GM12878 (cell line): ENCODE data around the gene B3GALNT2. TPM values are rescaled to one million over a fixed set of nuclear protein-coding genes. Genes with fewer than 3 reads are reported as not detected.

Experiments
- ATAC-seq: fragments of 200-7000 bp; cut with Tn5 transposase; 3 replicates; pipeline ENCODE4 v1.9.1; 2020; ENCODE audit warnings: mild to moderate bottlenecking, moderate library complexity
- BruUV-seq: library from RNA; stranded (reverse); fragments of 400-500 nt; replicated peaks from 2 replicates; lab custom pipeline; 2021; lab: Mats Ljungman, UMichigan
- CTCF ChIA-PET: fragments of 300-600 bp; sonication (Branson Sonifier 250); formaldehyde crosslinking; extraction: SDS; loops from one replicate; lab custom pipeline; 2021; ENCODE audit warnings: inconsistent platforms; lab: Yijun Ruan, JAX
- POLR2A ChIA-PET: fragments of 350-600 bp; formaldehyde crosslinking; extraction: SDS; loops from one replicate; lab custom pipeline; 2021; ENCODE audit warnings: inconsistent platforms; lab: Charles Lee
- RAD21 ChIA-PET: fragments of 300-600 bp; sonication (Branson Sonifier 250); formaldehyde crosslinking; loops from one replicate; lab custom pipeline; 2023; ENCODE audit warnings: antibody characterized with exemption; ENCODE audit not compliant: unreplicated experiment; lab: Charles Lee
- SMC1A ChIA-PET: fragments of 300-600 bp; sonication (Branson Sonifier 250); formaldehyde crosslinking; loops from one replicate; lab custom pipeline; 2023; ENCODE audit not compliant: unreplicated experiment, uncharacterized antibody; lab: Charles Lee
- DNase-seq: peaks from one replicate; pipeline ENCODE4 v3.0.0-alpha.2; 2011; ENCODE audit warnings: low read depth, low spot score
- FAIRE-seq: peaks from 3 replicates; lab custom pipeline; 2011; peaks lifted over from hg19 to GRCh38; lab: Jason Lieb, UNC
- H2AFZ ChIP-seq: 2 replicates; pipeline ENCODE4 v1.6.0; 2011; ENCODE audit warnings: low read depth, low read length, control low read depth; ENCODE audit not compliant: control insufficient read depth
- H3K27ac ChIP-seq: 2 replicates; pipeline ENCODE4 v1.5.1; 2011; ENCODE audit warnings: control low read depth; ENCODE audit not compliant: control insufficient read depth, insufficient read depth
- H3K27me3 ChIP-seq, 2 experiments: replicated peaks in 1 of 2; 2 replicates each; pipeline versions ENCODE4 v1.6.0 to v1.6.1; 2011; ENCODE audit warnings: low read length in 1 of 2; ENCODE audit not compliant: control insufficient read depth in 2 of 2, insufficient read depth in 2 of 2
- H3K36me3 ChIP-seq, 2 experiments: 2 replicates each; pipeline ENCODE4 v1.5.1; 2011; ENCODE audit warnings: low read length in 1 of 2; ENCODE audit not compliant: control insufficient read depth in 2 of 2, insufficient read depth in 2 of 2
- H3K4me1 ChIP-seq: 2 replicates; pipeline ENCODE4 v1.6.1; 2011; ENCODE audit warnings: mild to moderate bottlenecking, low read length, moderate library complexity, mixed read lengths; ENCODE audit not compliant: control insufficient read depth, insufficient read depth
- H3K4me2 ChIP-seq: 2 replicates; pipeline ENCODE4 v1.6.0; 2011; ENCODE audit warnings: control low read depth; ENCODE audit not compliant: control insufficient read depth, insufficient read depth
- H3K4me3 ChIP-seq: fragments of 200-600 bp; sonication (generic); 2 replicates; pipeline ENCODE4 v1.5.1; 2016
- H3K79me2 ChIP-seq: 2 replicates; pipeline ENCODE4 v1.6.0; 2011; ENCODE audit warnings: low read length; ENCODE audit not compliant: control insufficient read depth, insufficient read depth
- H3K9ac ChIP-seq: 2 replicates; pipeline ENCODE4 v1.8.0; 2011; ENCODE audit warnings: low read length, control low read depth, mixed read lengths; ENCODE audit not compliant: control insufficient read depth, insufficient read depth
- H3K9me3 ChIP-seq: replicated peaks from 3 replicates; pipeline ENCODE4 v1.5.1; 2011; ENCODE audit warnings: mild to moderate bottlenecking, low read length; ENCODE audit not compliant: control insufficient read depth, insufficient read depth
- H4K20me1 ChIP-seq: 2 replicates; pipeline ENCODE4 v1.6.0; 2011; ENCODE audit not compliant: control insufficient read depth, insufficient read depth
- CREM ChIP-seq: IDR thresholded peaks from 2 replicates; pipeline ENCODE4 v1.6.1; 2014; ENCODE audit warnings: antibody characterized with exemption, low read depth
- EZH2 ChIP-seq: IDR thresholded peaks from 2 replicates; pipeline ENCODE4 v1.6.1; 2012; ENCODE audit warnings: low read depth, mild to moderate bottlenecking, control low read depth, inconsistent platforms, low read length, borderline replicate concordance; ENCODE audit not compliant: control insufficient read depth
- GABPA ChIP-seq: IDR thresholded peaks from 2 replicates; pipeline ENCODE4 v1.6.1; 2014; ENCODE audit warnings: antibody characterized with exemption, low read depth, mild to moderate bottlenecking, inconsistent platforms
- GATAD2B ChIP-seq: fragments of 450-650 bp; conservative IDR thresholded peaks from 2 replicates; pipeline ENCODE4 v1.6.1; 2017; ENCODE audit warnings: low read depth, mild to moderate bottlenecking, moderate library complexity
- HCFC1 ChIP-seq: fragments of 150-350 bp; IDR thresholded peaks from 2 replicates; pipeline ENCODE4 v1.6.1; 2014; ENCODE audit warnings: low read length
- HDAC2 ChIP-seq: fragments of 200-600 bp; sonication (generic); IDR thresholded peaks from 2 replicates; pipeline ENCODE4 v1.6.1; 2017
- IRF4 ChIP-seq: IDR thresholded peaks from 2 replicates; pipeline ENCODE4 v1.6.1; 2011; ENCODE audit warnings: low read depth, low read length
- KDM1A ChIP-seq: fragments of 200-600 bp; sonication (generic); IDR thresholded peaks from 2 replicates; pipeline ENCODE4 v1.6.1; 2016; ENCODE audit warnings: borderline replicate concordance
- NFIC ChIP-seq: IDR thresholded peaks from 2 replicates; pipeline ENCODE4 v1.6.1; 2012; ENCODE audit warnings: low read depth, mild to moderate bottlenecking, inconsistent platforms, low read length, moderate library complexity
- NR2C1 ChIP-seq: fragments of 450-650 bp; IDR thresholded peaks from 2 replicates; pipeline ENCODE4 v1.6.1; 2017; ENCODE audit warnings: antibody characterized with exemption, mild to moderate bottlenecking, moderate library complexity
- POLR2A ChIP-seq: IDR thresholded peaks from 2 replicates; pipeline ENCODE4 v1.6.1; 2011; ENCODE audit warnings: low read depth, mild to moderate bottlenecking, low read length
- RELA ChIP-seq: fragments of 450-650 bp; IDR thresholded peaks from 2 replicates; pipeline ENCODE4 v1.8.0; 2014; ENCODE audit warnings: borderline replicate concordance; ENCODE audit not compliant: partially characterized antibody
- SUPT20H ChIP-seq: IDR thresholded peaks from 2 replicates; pipeline ENCODE4 v1.6.1; 2011; ENCODE audit warnings: low read depth, mild to moderate bottlenecking, low read length, moderate library complexity, borderline replicate concordance; ENCODE audit not compliant: control insufficient read depth
- YBX1 ChIP-seq: fragments of 450-650 bp; IDR thresholded peaks from 2 replicates; pipeline ENCODE4 v1.6.1; 2016; ENCODE audit warnings: antibody characterized with exemption
- YY1 ChIP-seq: IDR thresholded peaks from 2 replicates; pipeline ENCODE4 v1.6.1; 2011; ENCODE audit warnings: low read depth, mild to moderate bottlenecking, low read length
- ZNF384 ChIP-seq: IDR thresholded peaks from 2 replicates; pipeline ENCODE4 v1.6.1; 2012; ENCODE audit warnings: low read depth, mild to moderate bottlenecking, low read length, improper control_type of control experiment, borderline replicate concordance
- WGBS: methylation state at CpG from one replicate; pipeline ENCODE4 v1.1.6; 2016; ENCODE audit warnings: low lambda C conversion rate; ENCODE audit not compliant: insufficient replicate concordance, insufficient coverage; ENCODE audit errors: missing lambda C conversion rate; 5-methylcytosine and 5-hydroxymethylcytosine counted together
- in situ Hi-C: fragments of 300-500 bp; cut with MboI; formaldehyde crosslinking; loops from 9 replicates; pipeline ENCODE4 v1.14.3; 2018; ENCODE audit warnings: mixed read lengths
- intact Hi-C: fragments of 100-400 bp; cut with micrococcal nuclease; formaldehyde crosslinking; loops from one replicate; pipeline ENCODE4 v1.14.2; 2022; ENCODE audit not compliant: unreplicated experiment
- polyA plus RNA-seq, 11 experiments: library from polyadenylated mRNA; depleted of rRNA in 4 of 11; unstranded in 6 of 11; stranded (reverse) in 5 of 11; fragments of >200 nt; fragmentation: Nextera tagmentation in 4 of 11; fragmentation: Illumina TruSeq in 1 of 11; extraction: Ambion mirVana in 4 of 11; extraction: Trizol in 1 of 11; gene quantifications; 1 replicate in 1 of 11; 2 replicates in 10 of 11; pipeline versions ENCODE4 v1.2.1 to v1.2.3, GENCODE V29; 2011 to 2016; ENCODE audit warnings: inconsistent platforms in 2 of 11, missing spikeins in 2 of 11, low read depth in 1 of 11
- total RNA-seq, 4 experiments: library from RNA; depleted of rRNA in 3 of 4; stranded (reverse); fragments of >200 nt in 3 of 4; fragmentation: Illumina TruSeq in 1 of 4; extraction: Trizol in 1 of 4; gene quantifications; 2 replicates each; pipeline versions ENCODE4 v1.2.1 to v1.2.3, GENCODE V29; 2013 to 2021
- TF ChIP-seq, protein P1 (sequence below), 3 experiments: IDR thresholded peaks in 2 of 3; conservative IDR thresholded peaks in 1 of 3; 2 replicates each; pipeline ENCODE4 v1.5.1; 2011; ENCODE audit warnings: low read depth in 3 of 3, low read length in 3 of 3, mild to moderate bottlenecking in 3 of 3, control low read depth in 2 of 3, moderate library complexity in 2 of 3, inconsistent platforms in 1 of 3, mixed read lengths in 1 of 3; ENCODE audit not compliant: control insufficient read depth in 2 of 3, insufficient read depth in 1 of 3; ENCODE audit errors: extremely low read depth in 1 of 3
- TF ChIP-seq, protein P2 (sequence below): fragments of 450-650 bp; IDR thresholded peaks from 2 replicates; pipeline ENCODE4 v1.6.1; 2018; ENCODE audit warnings: borderline replicate concordance, mild to moderate bottlenecking; ENCODE audit not compliant: partially characterized antibody
- TF ChIP-seq, protein P3 (sequence below): fragments of 450-650 bp; formaldehyde crosslinking; IDR thresholded peaks from 2 replicates; pipeline ENCODE4 v1.4.0; 2022; ENCODE audit warnings: mild to moderate bottlenecking, moderate library complexity

B3GALNT2 gene
- total and polyA plus RNA-seq, 10 of the 15 experiments (the other 5 are each of a cell fraction or from before 2014, with no cell fraction given) = 0.77 to 19.7 (median 12.7) TPM

DNA sequence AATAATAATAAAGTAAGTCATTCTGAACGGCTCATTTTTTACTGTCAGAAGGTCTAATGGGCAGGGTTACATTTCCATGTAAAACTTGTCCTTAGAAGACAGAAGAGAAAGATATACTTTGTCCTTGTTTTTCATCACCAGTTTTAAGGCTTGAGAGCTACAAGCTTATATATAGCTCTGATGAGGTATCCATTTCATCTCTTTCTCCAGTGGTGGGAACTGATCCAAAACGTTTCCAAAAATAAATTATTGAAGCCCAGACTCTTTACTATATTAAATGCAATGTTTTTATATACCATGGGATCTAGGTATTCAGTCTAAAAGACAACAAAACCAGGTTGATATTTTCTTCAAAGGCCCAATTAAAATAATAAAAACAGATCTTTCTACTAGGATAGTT, 8.7 kb downstream of the B3GALNT2 start:
- FAIRE-seq (no peak), ATAC-seq (no peak), DNase-seq (no peak)
- intact Hi-C loops = no loop called here
- no peak overlapping the region for H3K9ac ChIP-seq
- no peak overlapping the region for H3K4me2 ChIP-seq
- H3K79me2 ChIP-seq = no peaks in the 10 kb centered on the region
- no peaks in the 10 kb centered on the region for H4K20me1 ChIP-seq
- H2AFZ ChIP-seq = no peak overlapping the region
- H3K36me3 ChIP-seq = peaks cover 0 to 3% of the 10 kb centered on the region in 2 experiments; a peak in 2 of 4 replicates
- in situ Hi-C loops = no loop called here
- no peak overlapping the region for H3K4me3 ChIP-seq
- ChIA-PET RAD21 (interaction anchor here (3.6 kb wide), 1 partner anchor 8 kb away, joined by 16 read pairs; the partner anchor contains the start of gene B3GALNT2), POLR2A (interaction anchor here (1.7 to 2.8 kb wide), 2 partner anchors 8 to 9 kb away, joined by 5 to 9 read pairs; partner anchors contain the start of gene B3GALNT2), SMC1A (interaction anchor here (0.7 to 1.3 kb wide), 4 partner anchors 8 to 1110 kb away, joined by 3 read pairs; partner anchors contain the start of gene B3GALNT2), CTCF (interaction anchor here (3.6 kb wide), 1 partner anchor 8 kb away, joined by 18 read pairs; the partner anchor contains the start of gene B3GALNT2)
- 69% methylated on average over 2 of the region's 2 CpGs for WGBS
- H3K4me1 ChIP-seq = peaks cover 8% of the 10 kb centered on the region
- no peaks in the 10 kb centered on the region for H3K27me3 ChIP-seq
- no peak overlapping the region for H3K27ac ChIP-seq
- BruUV-seq = no TSS peak
- H3K9me3 ChIP-seq = no peaks in the 10 kb centered on the region
- TF ChIP-seq IRF4 (no peak), CREM (no peak), ZNF384 (no peak), RELA (no peak), NFIC (no peak), YY1 (no peak), GATAD2B (no peak), POLR2A (no peak), KDM1A (no peak), NR2C1 (no peak), GABPA (no peak), HCFC1 (no peak), HDAC2 (no peak), EZH2 (no peak), SUPT20H (no peak), YBX1 (no peak)
- TF ChIP-seq, protein P1, sequence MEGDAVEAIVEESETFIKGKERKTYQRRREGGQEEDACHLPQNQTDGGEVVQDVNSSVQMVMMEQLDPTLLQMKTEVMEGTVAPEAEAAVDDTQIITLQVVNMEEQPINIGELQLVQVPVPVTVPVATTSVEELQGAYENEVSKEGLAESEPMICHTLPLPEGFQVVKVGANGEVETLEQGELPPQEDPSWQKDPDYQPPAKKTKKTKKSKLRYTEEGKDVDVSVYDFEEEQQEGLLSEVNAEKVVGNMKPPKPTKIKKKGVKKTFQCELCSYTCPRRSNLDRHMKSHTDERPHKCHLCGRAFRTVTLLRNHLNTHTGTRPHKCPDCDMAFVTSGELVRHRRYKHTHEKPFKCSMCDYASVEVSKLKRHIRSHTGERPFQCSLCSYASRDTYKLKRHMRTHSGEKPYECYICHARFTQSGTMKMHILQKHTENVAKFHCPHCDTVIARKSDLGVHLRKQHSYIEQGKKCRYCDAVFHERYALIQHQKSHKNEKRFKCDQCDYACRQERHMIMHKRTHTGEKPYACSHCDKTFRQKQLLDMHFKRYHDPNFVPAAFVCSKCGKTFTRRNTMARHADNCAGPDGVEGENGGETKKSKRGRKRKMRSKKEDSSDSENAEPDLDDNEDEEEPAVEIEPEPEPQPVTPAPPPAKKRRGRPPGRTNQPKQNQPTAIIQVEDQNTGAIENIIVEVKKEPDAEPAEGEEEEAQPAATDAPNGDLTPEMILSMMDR (IDR thresholded peaks at IDR 0.05 in 2 of 3, conservative IDR thresholded peaks at IDR 0.05 in 1 of 3; ENCODE audit: control insufficient read depth in 2 of 3, extremely low read depth in 1 of 3, insufficient read depth in 1 of 3, low read depth in 3 of 3, low read length in 3 of 3) = no peak
- TF ChIP-seq, protein P2, sequence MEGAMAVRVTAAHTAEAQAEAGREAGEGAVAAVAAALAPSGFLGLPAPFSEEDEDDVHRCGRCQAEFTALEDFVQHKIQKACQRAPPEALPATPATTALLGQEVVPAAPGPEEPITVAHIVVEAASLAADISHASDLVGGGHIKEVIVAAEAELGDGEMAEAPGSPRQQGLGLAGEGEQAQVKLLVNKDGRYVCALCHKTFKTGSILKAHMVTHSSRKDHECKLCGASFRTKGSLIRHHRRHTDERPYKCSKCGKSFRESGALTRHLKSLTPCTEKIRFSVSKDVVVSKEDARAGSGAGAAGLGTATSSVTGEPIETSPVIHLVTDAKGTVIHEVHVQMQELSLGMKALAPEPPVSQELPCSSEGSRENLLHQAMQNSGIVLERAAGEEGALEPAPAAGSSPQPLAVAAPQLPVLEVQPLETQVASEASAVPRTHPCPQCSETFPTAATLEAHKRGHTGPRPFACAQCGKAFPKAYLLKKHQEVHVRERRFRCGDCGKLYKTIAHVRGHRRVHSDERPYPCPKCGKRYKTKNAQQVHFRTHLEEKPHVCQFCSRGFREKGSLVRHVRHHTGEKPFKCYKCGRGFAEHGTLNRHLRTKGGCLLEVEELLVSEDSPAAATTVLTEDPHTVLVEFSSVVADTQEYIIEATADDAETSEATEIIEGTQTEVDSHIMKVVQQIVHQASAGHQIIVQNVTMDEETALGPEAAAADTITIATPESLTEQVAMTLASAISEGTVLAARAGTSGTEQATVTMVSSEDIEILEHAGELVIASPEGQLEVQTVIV = no peak
- TF ChIP-seq, protein P3, sequence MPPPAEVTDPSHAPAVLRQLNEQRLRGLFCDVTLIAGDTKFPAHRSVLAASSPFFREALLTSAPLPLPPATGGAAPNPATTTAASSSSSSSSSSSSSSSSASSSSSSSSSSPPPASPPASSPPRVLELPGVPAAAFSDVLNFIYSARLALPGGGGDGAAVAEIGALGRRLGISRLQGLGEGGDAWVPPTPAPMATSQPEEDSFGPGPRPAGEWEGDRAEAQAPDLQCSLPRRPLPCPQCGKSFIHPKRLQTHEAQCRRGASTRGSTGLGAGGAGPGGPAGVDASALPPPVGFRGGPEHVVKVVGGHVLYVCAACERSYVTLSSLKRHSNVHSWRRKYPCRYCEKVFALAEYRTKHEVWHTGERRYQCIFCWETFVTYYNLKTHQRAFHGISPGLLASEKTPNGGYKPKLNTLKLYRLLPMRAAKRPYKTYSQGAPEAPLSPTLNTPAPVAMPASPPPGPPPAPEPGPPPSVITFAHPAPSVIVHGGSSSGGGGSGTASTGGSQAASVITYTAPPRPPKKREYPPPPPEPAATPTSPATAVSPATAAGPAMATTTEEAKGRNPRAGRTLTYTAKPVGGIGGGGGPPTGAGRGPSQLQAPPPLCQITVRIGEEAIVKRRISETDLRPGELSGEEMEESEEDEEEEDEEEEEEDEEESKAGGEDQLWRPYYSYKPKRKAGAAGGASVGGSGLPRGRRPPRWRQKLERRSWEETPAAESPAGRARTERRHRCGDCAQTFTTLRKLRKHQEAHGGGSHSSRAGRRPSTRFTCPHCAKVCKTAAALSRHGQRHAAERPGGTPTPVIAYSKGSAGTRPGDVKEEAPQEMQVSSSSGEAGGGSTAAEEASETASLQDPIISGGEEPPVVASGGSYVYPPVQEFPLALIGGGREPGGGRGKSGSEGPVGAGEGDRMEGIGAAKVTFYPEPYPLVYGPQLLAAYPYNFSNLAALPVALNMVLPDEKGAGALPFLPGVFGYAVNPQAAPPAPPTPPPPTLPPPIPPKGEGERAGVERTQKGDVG (CRISPR knock-in tag) = no peak
